ENCODE results near the gene ETV3. TPM values are rescaled to one million over a fixed set of nuclear protein-coding genes. Genes with fewer than 3 reads are reported as not detected.

ETV3 gene
- polyA plus RNA-seq, 2 donors: 9.3 to 9.4 TPM

DNA sequence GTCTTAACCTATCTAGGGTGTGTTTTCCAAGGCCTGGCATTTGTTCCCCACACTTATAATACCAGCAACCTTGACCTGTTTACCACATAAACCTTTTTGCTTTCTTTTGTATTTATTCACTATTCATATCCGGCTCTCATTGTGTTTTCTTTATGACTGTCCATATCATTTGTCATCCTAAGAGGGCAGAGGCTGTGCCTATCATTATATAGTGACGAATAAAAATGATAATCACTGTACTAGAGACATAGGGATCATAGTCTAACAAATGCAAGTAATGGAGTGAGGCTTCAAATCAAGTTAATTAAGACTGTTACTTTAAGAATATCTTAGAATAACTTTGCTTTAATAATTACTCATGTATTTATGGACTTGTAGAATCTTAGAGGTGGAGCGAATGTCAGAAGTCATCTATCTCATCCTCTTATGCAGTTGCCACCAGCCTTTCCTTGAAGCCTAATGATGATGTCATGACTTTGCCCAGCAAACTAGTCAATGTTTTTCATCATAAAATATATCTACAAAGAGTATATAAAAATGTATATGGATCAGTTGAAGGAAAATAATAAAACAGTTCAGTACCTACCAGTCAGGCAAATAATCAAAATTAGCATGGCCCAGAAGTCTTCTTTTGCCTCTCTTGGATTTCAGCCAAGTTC lies 4.7 kb upstream of the ETV3 start:
- Histone ChIP-seq H3K27ac (ENCODE audit: low read depth in 2 of 2, low read length in 1 of 2) (peak overlapping the region; percentile 45 to 61), H3K4me3 (ENCODE audit: low read depth in 1 of 2, low read length in 2 of 2) (no peak overlapping the region), H3K4me1 (ENCODE audit: control insufficient read depth in 2 of 2, insufficient read depth in 2 of 2, low read length in 1 of 2) (peaks cover 0 to 3% of the 10 kb centered on the region in 2 donors), H3K9me3 (ENCODE audit: control insufficient read depth in 2 of 2, insufficient read depth in 1 of 2, low read depth in 1 of 2, low read length in 1 of 2) (no peaks in the 10 kb centered on the region), H3K27me3 (ENCODE audit: control insufficient read depth in 1 of 2, insufficient read depth in 2 of 2, low read length in 2 of 2) (no peaks in the 10 kb centered on the region), H3K36me3 (ENCODE audit: control insufficient read depth in 2 of 2, insufficient read depth in 2 of 2, low read length in 1 of 2) (no peaks in the 10 kb centered on the region)
- WGBS, 2 donors: 56 to 65% methylated on average over 3 of the region's 3 CpGs

DNA sequence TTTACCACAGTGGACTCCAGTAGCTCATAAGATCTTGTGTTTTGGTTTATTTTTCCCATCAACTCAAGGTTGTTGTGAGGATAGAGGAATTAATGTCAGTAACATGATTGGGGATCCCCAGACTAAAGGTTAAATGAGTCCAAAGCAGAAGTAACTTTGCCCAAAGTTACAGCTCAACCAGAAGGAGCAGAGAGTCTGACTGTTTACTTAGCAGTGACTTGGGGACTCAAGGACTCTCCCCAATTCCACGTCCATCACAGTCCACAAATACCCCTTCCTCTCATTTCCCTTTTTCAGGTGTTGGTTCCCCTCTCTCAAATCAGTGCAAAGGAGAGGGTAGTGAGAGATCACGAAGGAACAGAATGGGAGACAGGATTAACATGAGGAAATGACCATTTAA lies 4.0 kb upstream of the ETV3 start:
- no peaks in the 10 kb centered on the region for H3K9me3 ChIP-seq (ENCODE audit: control insufficient read depth in 2 of 2, insufficient read depth in 1 of 2, low read depth in 1 of 2, low read length in 1 of 2)
- H3K4me3 ChIP-seq (ENCODE audit: low read depth in 1 of 2, low read length in 2 of 2): no peak overlapping the region
- H3K27me3 ChIP-seq (ENCODE audit: control insufficient read depth in 1 of 2, insufficient read depth in 2 of 2, low read length in 2 of 2): no peaks in the 10 kb centered on the region
- WGBS, 2 donors: 61 to 66% methylated on average over 2 of the region's 2 CpGs
- peaks cover 0 to 3% of the 10 kb centered on the region in 2 donors for H3K4me1 ChIP-seq (ENCODE audit: control insufficient read depth in 2 of 2, insufficient read depth in 2 of 2, low read length in 1 of 2)
- peak overlapping the region; percentile 45 to 61 for H3K27ac ChIP-seq (ENCODE audit: low read depth in 2 of 2, low read length in 1 of 2)
- no peaks in the 10 kb centered on the region for H3K36me3 ChIP-seq (ENCODE audit: control insufficient read depth in 2 of 2, insufficient read depth in 2 of 2, low read length in 1 of 2)

DNA sequence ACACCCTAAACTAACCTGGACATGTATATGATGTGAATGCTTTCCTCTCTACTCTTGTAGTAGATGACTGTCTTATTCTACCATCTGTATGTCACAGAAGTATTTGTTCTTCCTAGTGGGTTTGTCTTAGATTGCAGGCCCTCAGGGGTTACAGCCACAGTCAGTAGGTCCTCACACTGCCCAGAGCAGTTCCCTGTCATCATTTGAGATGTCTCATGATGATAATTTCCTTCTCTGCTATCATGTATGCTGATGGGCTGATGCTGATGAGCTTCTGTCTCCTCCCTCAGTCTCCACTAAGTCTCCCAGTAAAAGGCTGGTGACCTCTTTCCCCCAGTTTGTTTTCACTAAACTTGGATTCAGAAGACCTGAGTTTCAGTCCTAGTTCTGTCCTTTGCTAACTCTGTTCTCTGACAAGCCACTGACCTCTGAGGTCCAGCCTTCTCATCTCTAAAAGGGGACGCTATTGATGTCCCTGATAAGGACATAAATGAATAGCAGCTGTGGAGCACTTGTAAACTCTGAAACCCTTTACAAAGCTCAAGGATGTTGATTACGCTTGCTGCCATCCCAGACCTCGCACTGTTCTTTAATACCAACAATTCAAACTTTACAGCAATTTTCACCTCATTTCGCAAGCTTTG lies 3.1 kb upstream of the ETV3 start:
- H3K4me1 ChIP-seq (ENCODE audit: control insufficient read depth in 2 of 2, insufficient read depth in 2 of 2, low read length in 1 of 2): peaks cover 0 to 3% of the 10 kb centered on the region in 2 donors
- WGBS, 2 donors: 85% methylated on average over 4 of the region's 4 CpGs

DNA sequence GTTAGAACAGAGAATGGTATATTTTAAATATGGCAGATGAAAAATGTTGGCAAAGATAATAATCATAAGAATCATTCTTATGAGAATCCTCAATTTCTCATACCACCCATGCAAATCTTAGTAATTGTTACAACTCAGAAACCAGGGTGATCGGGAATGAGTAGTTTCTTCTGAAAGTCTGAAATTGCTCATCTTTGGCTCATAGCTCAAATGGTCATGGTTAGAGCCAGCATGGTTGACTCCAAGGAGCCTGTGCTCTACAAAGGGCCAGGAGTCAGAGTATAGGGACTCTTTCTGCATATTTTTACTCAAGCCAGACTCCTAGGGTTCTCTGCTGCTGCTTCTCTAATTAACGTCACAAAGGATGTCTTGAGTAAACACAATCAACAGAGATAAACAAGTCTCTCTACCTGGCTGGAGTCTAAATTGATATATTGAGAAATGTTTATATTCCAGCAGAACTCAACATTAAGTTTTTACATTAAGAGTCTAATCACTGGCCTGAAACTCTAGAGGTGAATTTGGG lies 1.9 kb upstream of the ETV3 start:
- Histone ChIP-seq H3K4me1 (ENCODE audit: control insufficient read depth in 2 of 2, insufficient read depth in 2 of 2, low read length in 1 of 2) (peaks cover 0 to 5% of the 10 kb centered on the region in 2 donors), H3K27me3 (ENCODE audit: control insufficient read depth in 1 of 2, insufficient read depth in 2 of 2, low read length in 2 of 2) (no peaks in the 10 kb centered on the region), H3K36me3 (ENCODE audit: control insufficient read depth in 2 of 2, insufficient read depth in 2 of 2, low read length in 1 of 2) (peaks cover 0 to 8% of the 10 kb centered on the region in 2 donors), H3K4me3 (ENCODE audit: low read depth in 1 of 2, low read length in 2 of 2) (no peak overlapping the region), H3K27ac (ENCODE audit: low read depth in 2 of 2, low read length in 1 of 2) (no peak overlapping the region), H3K9me3 (ENCODE audit: control insufficient read depth in 2 of 2, insufficient read depth in 1 of 2, low read depth in 1 of 2, low read length in 1 of 2) (no peaks in the 10 kb centered on the region)
- WGBS, 2 donors: 71 to 78% methylated on average over 2 of the region's 2 CpGs

More for the DNA sequence above, 3.1 kb upstream of the ETV3 start:
- Histone ChIP-seq H3K4me3 (ENCODE audit: low read depth in 1 of 2, low read length in 2 of 2) (no peak overlapping the region), H3K36me3 (ENCODE audit: control insufficient read depth in 2 of 2, insufficient read depth in 2 of 2, low read length in 1 of 2) (no peaks in the 10 kb centered on the region), H3K27me3 (ENCODE audit: control insufficient read depth in 1 of 2, insufficient read depth in 2 of 2, low read length in 2 of 2) (no peaks in the 10 kb centered on the region), H3K27ac (ENCODE audit: low read depth in 2 of 2, low read length in 1 of 2) (no peak overlapping the region), H3K9me3 (ENCODE audit: control insufficient read depth in 2 of 2, insufficient read depth in 1 of 2, low read depth in 1 of 2, low read length in 1 of 2) (no peaks in the 10 kb centered on the region)

DNA sequence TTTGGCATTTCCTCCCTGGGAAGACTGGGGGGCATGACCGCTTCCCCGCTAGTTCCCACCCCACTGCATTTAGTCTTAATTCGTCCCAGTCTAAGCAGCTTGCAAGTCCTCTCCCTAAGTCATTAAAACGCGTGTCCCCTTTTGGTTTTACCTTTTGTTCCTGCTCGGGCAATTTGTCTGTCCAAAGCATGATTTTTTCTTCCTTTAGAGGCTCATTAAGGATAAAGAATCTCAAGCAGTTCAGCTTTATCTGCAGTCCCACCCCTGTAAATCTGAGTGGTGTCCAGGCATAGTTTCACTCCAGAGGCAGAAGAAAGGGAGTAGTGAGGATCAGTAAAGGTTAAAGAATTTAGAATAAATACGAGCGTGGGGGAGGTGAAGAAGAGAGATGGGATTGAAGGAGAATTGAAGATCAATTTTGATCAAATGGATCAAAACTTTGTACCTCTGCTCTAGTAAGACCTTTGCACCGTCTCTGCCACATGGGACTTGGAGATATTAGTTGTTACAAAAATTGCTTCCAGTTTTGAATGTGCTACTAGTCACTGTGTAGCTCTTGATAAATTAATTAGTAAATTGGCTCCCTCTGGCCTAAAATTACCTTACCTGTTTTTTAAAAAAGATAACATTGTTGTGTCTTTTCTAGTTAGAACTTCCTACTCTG lies 989 bp upstream of the ETV3 start:
- no peaks in the 10 kb centered on the region for H3K27me3 ChIP-seq (ENCODE audit: control insufficient read depth in 1 of 2, insufficient read depth in 2 of 2, low read length in 2 of 2)
- peak overlapping the region; percentile 96 to 99 for H3K27ac ChIP-seq (ENCODE audit: low read depth in 2 of 2, low read length in 1 of 2)
- H3K36me3 ChIP-seq (ENCODE audit: control insufficient read depth in 2 of 2, insufficient read depth in 2 of 2, low read length in 1 of 2): peaks cover 0 to 15% of the 10 kb centered on the region in 2 donors
- 23 to 24% methylated on average over 9 of the region's 9 CpGs for WGBS, 2 donors
- H3K9me3 ChIP-seq (ENCODE audit: control insufficient read depth in 2 of 2, insufficient read depth in 1 of 2, low read depth in 1 of 2, low read length in 1 of 2): no peaks in the 10 kb centered on the region
- H3K4me1 ChIP-seq (ENCODE audit: control insufficient read depth in 2 of 2, insufficient read depth in 2 of 2, low read length in 1 of 2): peaks cover 0 to 2% of the 10 kb centered on the region in 2 donors
- H3K4me3 ChIP-seq (ENCODE audit: low read depth in 1 of 2, low read length in 2 of 2): peak overlapping the region; percentile 95 to 96

DNA sequence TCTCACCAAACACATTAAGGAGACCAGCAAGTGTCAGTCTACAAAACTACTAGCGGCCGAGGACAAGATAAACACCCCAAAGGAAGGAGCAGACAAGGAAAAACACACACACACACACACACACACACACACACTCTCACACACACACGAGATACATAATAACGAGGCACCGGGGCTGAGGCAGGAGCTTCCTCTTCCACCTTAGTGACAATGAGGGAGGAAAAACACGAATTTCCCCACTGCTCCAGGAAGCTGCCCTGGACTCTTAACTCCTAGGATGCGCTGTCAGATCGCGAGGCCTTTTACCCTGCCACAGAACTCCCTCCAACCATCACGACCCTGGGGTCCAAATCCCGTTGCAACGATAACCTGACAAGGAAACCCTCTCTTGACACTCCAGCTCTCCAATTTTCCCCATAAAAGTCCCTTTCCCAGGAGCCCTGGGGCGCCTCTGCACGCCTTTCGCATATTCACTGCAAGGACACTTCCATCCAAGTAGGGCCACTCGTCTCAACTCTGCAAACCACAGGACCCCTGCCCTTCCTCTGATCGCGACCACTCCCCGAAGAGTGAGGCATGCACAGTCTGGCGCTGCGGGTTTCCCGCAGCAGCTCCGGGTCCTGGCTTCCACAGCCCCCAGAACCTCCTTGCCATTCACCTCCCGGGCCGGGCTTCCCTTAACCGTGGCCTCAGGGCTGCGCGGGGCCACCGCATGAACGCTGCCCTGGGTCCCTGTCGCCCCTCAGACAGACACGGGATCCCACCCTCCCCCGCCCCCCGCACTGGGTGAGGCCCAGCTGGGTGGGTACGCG lies 581 bp downstream of the ETV3 start:
- Histone ChIP-seq H3K4me1 (ENCODE audit: control insufficient read depth in 2 of 2, insufficient read depth in 2 of 2, low read length in 1 of 2) (peaks cover 0 to 2% of the 10 kb centered on the region in 2 donors), H3K27ac (ENCODE audit: low read depth in 2 of 2, low read length in 1 of 2) (peak overlapping the region; percentile 96 to 99), H3K27me3 (ENCODE audit: control insufficient read depth in 1 of 2, insufficient read depth in 2 of 2, low read length in 2 of 2) (no peaks in the 10 kb centered on the region), H3K36me3 (ENCODE audit: control insufficient read depth in 2 of 2, insufficient read depth in 2 of 2, low read length in 1 of 2) (peaks cover 0 to 16% of the 10 kb centered on the region in 2 donors), H3K4me3 (ENCODE audit: low read depth in 1 of 2, low read length in 2 of 2) (peak overlapping the region; percentile 95 to 96), H3K9me3 (ENCODE audit: control insufficient read depth in 2 of 2, insufficient read depth in 1 of 2, low read depth in 1 of 2, low read length in 1 of 2) (no peaks in the 10 kb centered on the region)
- WGBS, 2 donors: 0 to 1% methylated on average over 35 to 36 of the region's 36 CpGs

DNA sequence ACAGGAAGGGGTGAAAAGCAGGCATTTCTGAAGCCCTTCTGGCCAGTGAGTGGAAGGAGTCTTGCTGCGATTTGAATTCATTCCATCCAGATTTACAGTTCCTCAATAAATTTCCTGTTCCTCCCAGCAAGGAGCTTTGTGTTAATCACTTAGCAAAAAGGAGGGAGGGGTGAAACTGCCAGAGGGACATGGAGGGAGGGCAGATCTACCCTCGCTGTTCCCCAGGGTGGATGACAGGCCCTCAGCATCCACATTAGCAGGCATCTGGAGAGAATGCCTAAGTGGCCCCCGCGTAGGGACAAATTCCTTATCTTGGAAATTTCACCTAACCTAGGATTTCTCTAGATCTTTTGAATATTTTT lies 1.2 kb downstream of the ETV3 start:
- peak overlapping the region; percentile 96 to 99 for H3K27ac ChIP-seq (ENCODE audit: low read depth in 2 of 2, low read length in 1 of 2)
- H3K4me1 ChIP-seq (ENCODE audit: control insufficient read depth in 2 of 2, insufficient read depth in 2 of 2, low read length in 1 of 2): peaks cover 0 to 2% of the 10 kb centered on the region in 2 donors
- 12 to 14% methylated on average over 4 of the region's 4 CpGs for WGBS, 2 donors
- H3K27me3 ChIP-seq (ENCODE audit: control insufficient read depth in 1 of 2, insufficient read depth in 2 of 2, low read length in 2 of 2): no peaks in the 10 kb centered on the region
- peak overlapping the region; percentile 95 to 96 for H3K4me3 ChIP-seq (ENCODE audit: low read depth in 1 of 2, low read length in 2 of 2)
- H3K9me3 ChIP-seq (ENCODE audit: control insufficient read depth in 2 of 2, insufficient read depth in 1 of 2, low read depth in 1 of 2, low read length in 1 of 2): no peaks in the 10 kb centered on the region
- peaks cover 0 to 18% of the 10 kb centered on the region in 2 donors for H3K36me3 ChIP-seq (ENCODE audit: control insufficient read depth in 2 of 2, insufficient read depth in 2 of 2, low read length in 1 of 2)

DNA sequence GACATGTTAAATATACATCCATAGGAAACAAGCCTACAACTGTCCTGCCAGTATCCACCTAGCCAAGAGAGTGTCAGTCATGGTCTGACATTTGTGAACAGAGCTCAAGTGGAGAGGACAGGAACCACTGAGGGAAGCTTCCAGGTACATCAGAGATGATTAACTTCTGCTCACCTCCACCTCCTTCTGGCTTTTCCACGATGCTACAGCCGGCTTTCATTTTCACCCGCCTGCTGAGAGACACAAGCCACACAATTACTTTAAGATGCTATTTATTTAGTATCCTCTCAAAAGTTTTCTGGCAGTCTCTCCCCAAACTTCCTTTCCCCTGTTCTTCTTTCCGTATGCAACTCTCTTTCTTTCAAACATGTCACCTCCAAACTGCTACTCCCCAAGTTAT lies 2.1 kb downstream of the ETV3 start:
- peaks cover 0 to 2% of the 10 kb centered on the region in 2 donors for H3K4me1 ChIP-seq (ENCODE audit: control insufficient read depth in 2 of 2, insufficient read depth in 2 of 2, low read length in 1 of 2)
- no peaks in the 10 kb centered on the region for H3K9me3 ChIP-seq (ENCODE audit: control insufficient read depth in 2 of 2, insufficient read depth in 1 of 2, low read depth in 1 of 2, low read length in 1 of 2)
- H3K27me3 ChIP-seq (ENCODE audit: control insufficient read depth in 1 of 2, insufficient read depth in 2 of 2, low read length in 2 of 2): no peaks in the 10 kb centered on the region
- 35 to 44% methylated on average over 4 of the region's 4 CpGs for WGBS, 2 donors
- H3K36me3 ChIP-seq (ENCODE audit: control insufficient read depth in 2 of 2, insufficient read depth in 2 of 2, low read length in 1 of 2): peaks cover 0 to 21% of the 10 kb centered on the region in 2 donors
- H3K4me3 ChIP-seq (ENCODE audit: low read depth in 1 of 2, low read length in 2 of 2): peak overlapping the region in 1 of 2 donors; percentile 95
- H3K27ac ChIP-seq (ENCODE audit: low read depth in 2 of 2, low read length in 1 of 2): peak overlapping the region in 1 of 2 donors; percentile 11

DNA sequence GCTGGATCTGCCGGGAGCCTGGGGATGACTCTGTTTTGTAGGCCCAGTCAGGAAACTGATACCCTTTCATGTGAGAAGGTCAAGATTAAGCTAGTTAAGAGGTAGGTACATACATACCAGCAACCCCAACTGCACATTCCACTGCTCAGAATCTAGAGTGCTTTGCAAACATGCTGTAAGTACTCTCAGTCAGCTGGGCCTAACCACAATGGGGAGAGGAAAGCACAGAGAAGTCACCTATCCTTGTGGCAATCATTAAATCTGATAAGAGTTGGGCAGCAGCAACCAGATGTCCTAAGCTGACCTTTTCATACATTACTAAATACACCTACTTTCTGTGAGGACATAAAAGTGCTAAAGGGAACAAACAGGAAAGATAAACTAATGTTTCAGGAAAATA lies 2.5 kb downstream of the ETV3 start:
- Histone ChIP-seq H3K27ac (ENCODE audit: low read depth in 2 of 2, low read length in 1 of 2) (peak overlapping the region in 1 of 2 donors; percentile 10), H3K27me3 (ENCODE audit: control insufficient read depth in 1 of 2, insufficient read depth in 2 of 2, low read length in 2 of 2) (no peaks in the 10 kb centered on the region)

More for the DNA sequence above, 2.5 kb downstream of the ETV3 start:
- Histone ChIP-seq H3K4me3 (ENCODE audit: low read depth in 1 of 2, low read length in 2 of 2) (no peak overlapping the region), H3K9me3 (ENCODE audit: control insufficient read depth in 2 of 2, insufficient read depth in 1 of 2, low read depth in 1 of 2, low read length in 1 of 2) (no peaks in the 10 kb centered on the region), H3K36me3 (ENCODE audit: control insufficient read depth in 2 of 2, insufficient read depth in 2 of 2, low read length in 1 of 2) (peaks cover 0 to 21% of the 10 kb centered on the region in 2 donors), H3K4me1 (ENCODE audit: control insufficient read depth in 2 of 2, insufficient read depth in 2 of 2, low read length in 1 of 2) (peaks cover 0 to 2% of the 10 kb centered on the region in 2 donors)
- 46 to 63% methylated on average over 1 of the region's 1 CpG for WGBS, 2 donors
